SK-N-SH (cell line): ENCODE data around the gene SHD. TPM values are rescaled to one million over a fixed set of nuclear protein-coding genes. Genes with fewer than 3 reads are reported as not detected.

Experiments used
- CTCF ChIA-PET: fragments of 300-600, 350-600 bp; formaldehyde crosslinking; extraction: SDS; loops from one replicate; lab custom pipeline; 2021; lab: Yijun Ruan, JAX
- POLR2A ChIA-PET: fragments of 350-600 bp; sonication (Branson Sonifier 250); formaldehyde crosslinking; extraction: SDS; loops from one replicate; lab custom pipeline; 2020; ENCODE audit warnings: antibody characterized with exemption, inconsistent platforms; lab: Yijun Ruan, JAX
- DNase-seq: peaks from one replicate; pipeline ENCODE4 v3.0.0; 2012
- H2AFZ ChIP-seq: fragments of 200-600 bp; sonication (generic); 2 replicates; pipeline ENCODE4 v1.8.1; 2016; ENCODE audit warnings: antibody characterized with exemption, mild to moderate bottlenecking, low read depth
- H3F3A ChIP-seq: fragments of 200-600 bp; sonication (generic); replicated peaks from 2 replicates; pipeline ENCODE3; 2016; ENCODE audit warnings: antibody characterized with exemption, mild to moderate bottlenecking; ENCODE audit not compliant: insufficient read depth
- H3K27ac ChIP-seq, 2 experiments: fragments of 200-500 bp in 1 of 2; fragments of 200-600 bp in 1 of 2; sonication (Bioruptor generic) in 1 of 2; sonication (generic), shearing (Covaris generic) in 1 of 2; 2 replicates each; pipeline versions ENCODE4 v1.5.1 to v1.6.1; 2014 to 2016; ENCODE audit warnings: low read depth in 2 of 2, inconsistent platforms in 1 of 2, low read length in 1 of 2, mild to moderate bottlenecking in 1 of 2, mixed read lengths in 1 of 2
- H3K27me3 ChIP-seq: fragments of 200-600 bp; sonication (generic), shearing (Covaris generic); 2 replicates; pipeline ENCODE4 v1.6.1; 2016; ENCODE audit warnings: mixed run types; ENCODE audit not compliant: insufficient read depth
- H3K36me3 ChIP-seq, 2 experiments: fragments of 200-500 bp in 1 of 2; fragments of 200-600 bp in 1 of 2; sonication (Bioruptor generic) in 1 of 2; sonication (generic) in 1 of 2; replicated peaks in 1 of 2; 2 replicates each; pipeline versions ENCODE3 to v1.5.1; 2014 to 2016; ENCODE audit warnings: low read length in 1 of 2, mild to moderate bottlenecking in 1 of 2; ENCODE audit not compliant: insufficient read depth in 2 of 2, control insufficient read depth in 1 of 2
- H3K4me1 ChIP-seq, 2 experiments: fragments of 200-500 bp in 1 of 2; fragments of 200-600 bp in 1 of 2; sonication (Bioruptor generic) in 1 of 2; sonication (generic), shearing (Covaris generic) in 1 of 2; 2 replicates each; pipeline versions ENCODE4 v1.5.1 to v1.6.1; 2014 to 2016; ENCODE audit warnings: low read depth in 1 of 2, low read length in 1 of 2, mixed run types in 1 of 2; ENCODE audit not compliant: insufficient read depth in 2 of 2, control insufficient read depth in 1 of 2
- H3K4me2 ChIP-seq: fragments of 200-600 bp; sonication (generic), shearing (Covaris generic); 2 replicates; pipeline ENCODE4 v1.6.1; 2017; ENCODE audit warnings: mixed run types
- H3K4me3 ChIP-seq, 2 experiments: fragments of 200-500 bp in 1 of 2; fragments of 200-600 bp in 1 of 2; sonication (Bioruptor generic) in 1 of 2; sonication (generic), shearing (Covaris generic) in 1 of 2; 2 replicates each; pipeline versions ENCODE4 v1.5.1 to v1.8.1; 2014 to 2016; ENCODE audit warnings: low read depth in 2 of 2, inconsistent platforms in 1 of 2, low read length in 1 of 2, mild to moderate bottlenecking in 1 of 2, mixed read lengths in 1 of 2, moderate library complexity in 1 of 2
- H3K79me2 ChIP-seq: fragments of 200-600 bp; sonication (generic); 2 replicates; pipeline ENCODE4 v1.8.1; 2017; ENCODE audit warnings: mild to moderate bottlenecking; ENCODE audit not compliant: insufficient read depth
- H3K9ac ChIP-seq: fragments of 200-600 bp; sonication (generic); 2 replicates; pipeline ENCODE4 v1.6.1; 2017; ENCODE audit warnings: mixed run types
- H3K9me2 ChIP-seq: fragments of 200-600 bp; sonication (generic); 2 replicates; pipeline ENCODE4 v1.6.1; 2017; ENCODE audit warnings: mixed run types
- H3K9me3 ChIP-seq: fragments of 200-600 bp; sonication (generic); 2 replicates; pipeline ENCODE4 v1.6.1; 2017; ENCODE audit warnings: mixed run types, mild to moderate bottlenecking, moderate library complexity
- H4K20me1 ChIP-seq: fragments of 200-600 bp; sonication (generic); 2 replicates; pipeline ENCODE4 v1.6.1; 2017; ENCODE audit warnings: mild to moderate bottlenecking, mixed run types; ENCODE audit not compliant: insufficient read depth
- EP300 ChIP-seq, 2 experiments: IDR thresholded peaks; 2 replicates each; pipeline versions ENCODE4 v1.4.0 to v1.6.1; 2012; ENCODE audit warnings: borderline replicate concordance in 1 of 2, low read depth in 1 of 2, low read length in 1 of 2
- FOXJ3 ChIP-seq: sonication (generic); formaldehyde crosslinking; IDR thresholded peaks from 2 replicates; pipeline ENCODE4 v1.5.1; 2020; ENCODE audit warnings: mild to moderate bottlenecking, missing genetic modification reagents
- GATA2 ChIP-seq: sonication (generic); formaldehyde crosslinking; IDR thresholded peaks from 2 replicates; pipeline ENCODE4 v1.5.0; 2020; ENCODE audit warnings: mild to moderate bottlenecking, missing genetic modification reagents
- MXI1 ChIP-seq: IDR thresholded peaks from 2 replicates; pipeline ENCODE4 v1.6.1; 2012; ENCODE audit warnings: mild to moderate bottlenecking, low read depth, low read length, improper control_type of control experiment
- RCOR1 ChIP-seq: fragments of 150-350 bp; IDR thresholded peaks from 2 replicates; pipeline ENCODE4 v1.6.1; 2017; ENCODE audit warnings: antibody characterized with exemption, low read length
- REST ChIP-seq: IDR thresholded peaks from 2 replicates; pipeline ENCODE4 v1.6.1; 2012; ENCODE audit warnings: mild to moderate bottlenecking, low read depth, low read length, moderate library complexity
- TCF12 ChIP-seq: IDR thresholded peaks from 2 replicates; pipeline ENCODE4 v1.4.0; 2012
- USF1 ChIP-seq: IDR thresholded peaks from 2 replicates; pipeline ENCODE4 v1.4.0; 2012; ENCODE audit warnings: low read depth, borderline replicate concordance
- WGBS: methylation state at CpG from one replicate; pipeline ENCODE4 v1.1.6; 2017; ENCODE audit warnings: low lambda C conversion rate; 5-methylcytosine and 5-hydroxymethylcytosine counted together
- polyA plus RNA-seq, 3 experiments: library from polyadenylated mRNA; depleted of rRNA; stranded (reverse); fragments of >200 nt; gene quantifications; 2 replicates each; pipeline ENCODE4 v1.2.3, GENCODE V29; 2012

SHD gene
- polyA plus RNA-seq, 1 of the 3 experiments (the other 2 are of a cell fraction): 3.1 TPM

GRCh38 chr19:4277191-4277696, 1.8 kb upstream of the SHD start:
- CTCF ChIA-PET: interaction anchor here (1.1 to 7.0 kb wide), 8 partner anchors 10 to 123 kb away, joined by 3 to 60 read pairs (median 10); partner anchors contain the start of genes MPND and SH3GL1

More at GRCh38 chr19:4277191-4277696, 1.8 kb upstream of the SHD start:
- peaks cover 12% of the 10 kb centered on the region for H3K27me3 ChIP-seq
- H3K9me3 ChIP-seq: no peaks in the 10 kb centered on the region
- H3K9ac ChIP-seq: no peak overlapping the region
- H3K79me2 ChIP-seq: no peaks in the 10 kb centered on the region
- DNase-seq: peak; percentile 69
- H3K27ac ChIP-seq: peak overlapping the region in 1 of 2 experiments; percentile 99; a peak in 2 of 4 replicates
- WGBS: 33% methylated on average over 14 of the region's 16 CpGs
- POLR2A ChIA-PET: interaction anchor here (0.6 to 3.3 kb wide), 10 partner anchors 9 to 512 kb away, joined by 3 to 32 read pairs (median 3); partner anchors contain the start of genes MPND and YJU2
- no peak overlapping the region for H3K4me2 ChIP-seq
- no peak overlapping the region for H3K4me3 ChIP-seq
- TF ChIP-seq USF1: no peak
- peak; percentile 48; the same call in 1 of the 2 replicates for TF ChIP-seq RCOR1
- peak; percentile 89 for TF ChIP-seq GATA2 (CRISPR knock-in tag)
- no peak for TF ChIP-seq REST
- peak in 1 of 2 experiments; percentile 83; a peak in 2 of 4 replicates for TF ChIP-seq EP300 (IDR thresholded peaks at IDR 0.05; ENCODE audit: borderline replicate concordance in 1 of 2, low read depth in 1 of 2, low read length in 1 of 2)
- peak; percentile 52 for TF ChIP-seq TCF12
- peak; percentile 58; the same call in 1 of the 2 replicates for TF ChIP-seq MXI1
- peak; percentile 84 for TF ChIP-seq FOXJ3 (CRISPR knock-in tag)
- no peaks in the 10 kb centered on the region for H3K9me2 ChIP-seq
- H3F3A ChIP-seq: no peaks in the 10 kb centered on the region
- peaks cover 0 to 19% of the 10 kb centered on the region in 2 experiments; a peak in 1 of 4 replicates for H3K4me1 ChIP-seq
- H4K20me1 ChIP-seq: no peaks in the 10 kb centered on the region
- no peaks in the 10 kb centered on the region for H3K36me3 ChIP-seq
- H2AFZ ChIP-seq: no peak overlapping the region
